Measurements from ENCODE around the gene DAP.
A peak's percentile ranks its signal among the peaks of the same experiment; 100 is the strongest.
"Not testable (repeated sequence)": the region's sequence is repeated elsewhere in the genome, so short reads cannot be mapped to it uniquely, and the experiment has no call there.

DAP gene

DNA sequence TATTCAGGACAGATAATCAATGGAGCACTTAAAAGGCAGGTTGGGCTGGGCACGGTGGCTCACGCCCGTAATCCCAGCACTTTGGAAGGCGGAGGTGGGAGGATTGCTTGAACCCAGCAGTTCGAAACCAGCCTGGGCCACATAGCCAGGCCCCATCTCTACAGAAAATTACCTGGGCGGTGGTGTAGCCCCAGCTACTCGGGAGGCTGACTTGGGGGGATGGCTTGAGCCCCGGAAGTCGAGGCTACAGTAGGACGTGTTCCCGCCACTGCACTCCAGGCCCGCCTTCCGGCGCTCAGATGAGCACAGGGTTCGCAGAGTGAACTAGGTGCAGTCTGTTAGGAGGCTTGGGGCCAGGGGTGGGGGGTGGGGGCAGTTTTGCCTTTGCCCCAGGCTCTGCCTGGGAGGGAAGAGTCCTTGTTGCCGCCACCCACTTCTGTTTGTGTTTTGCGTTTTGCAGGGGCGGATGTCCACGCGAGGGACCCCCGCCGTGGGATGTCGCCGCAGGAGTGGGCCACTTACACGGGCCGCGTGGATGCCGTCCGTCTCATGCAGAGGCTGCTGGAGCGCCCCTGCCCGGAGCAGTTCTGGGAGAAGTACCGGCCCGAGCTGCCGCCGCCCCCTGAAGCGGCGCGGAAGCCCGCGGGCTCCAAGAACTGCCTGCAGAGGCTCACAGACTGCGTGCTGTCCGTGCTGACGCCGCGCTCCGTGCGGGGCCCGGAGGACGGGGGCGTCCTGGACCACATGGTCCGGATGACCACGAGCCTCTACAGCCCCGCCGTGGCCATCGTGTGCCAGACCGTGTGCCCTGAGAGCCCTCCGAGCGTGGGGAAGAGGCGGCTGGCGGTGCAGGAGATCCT, 112.0 kb downstream of the DAP start:
- DNase-seq, result no peak

DNA sequence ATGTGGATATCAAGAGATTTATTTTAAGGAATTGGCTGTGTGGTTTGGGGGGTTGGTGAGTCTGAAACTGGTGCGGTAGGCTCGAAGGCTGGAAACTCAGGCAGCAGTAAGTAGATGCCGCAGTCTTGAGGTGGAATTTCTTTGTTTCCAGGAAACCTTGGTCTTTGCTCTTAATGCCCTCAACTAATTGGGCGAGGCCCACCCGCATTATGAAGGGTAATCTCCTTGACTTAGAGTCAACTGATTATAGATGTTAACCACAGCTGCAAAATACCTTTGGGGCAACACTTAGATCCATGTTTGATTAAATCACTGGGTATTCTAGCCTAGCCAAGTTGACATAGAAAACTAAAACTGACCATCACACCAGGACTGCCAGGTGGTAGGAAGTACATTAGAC, 113.4 kb downstream of the DAP start:
- DNase-seq, result no peak

DNA sequence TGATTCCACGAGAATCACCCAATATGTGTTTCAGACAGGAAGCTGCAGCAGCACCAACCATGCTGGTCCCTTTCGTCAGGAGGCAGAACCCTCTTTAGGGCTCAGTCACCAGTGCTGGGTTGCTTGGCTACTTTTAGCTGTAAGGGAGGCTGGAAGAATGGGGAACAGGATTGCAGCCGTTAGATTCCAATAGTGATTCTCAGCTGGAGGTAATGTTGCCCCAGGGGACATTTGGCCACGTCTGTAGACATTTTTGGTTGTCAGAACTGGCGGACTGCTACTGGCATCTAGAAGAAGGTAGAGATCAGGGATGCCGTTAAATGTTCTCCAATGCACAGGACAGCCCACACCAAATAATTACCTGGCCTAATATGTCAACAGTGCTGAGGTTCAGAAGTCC, 115.4 kb downstream of the DAP start:
- no peak for DNase-seq

DNA sequence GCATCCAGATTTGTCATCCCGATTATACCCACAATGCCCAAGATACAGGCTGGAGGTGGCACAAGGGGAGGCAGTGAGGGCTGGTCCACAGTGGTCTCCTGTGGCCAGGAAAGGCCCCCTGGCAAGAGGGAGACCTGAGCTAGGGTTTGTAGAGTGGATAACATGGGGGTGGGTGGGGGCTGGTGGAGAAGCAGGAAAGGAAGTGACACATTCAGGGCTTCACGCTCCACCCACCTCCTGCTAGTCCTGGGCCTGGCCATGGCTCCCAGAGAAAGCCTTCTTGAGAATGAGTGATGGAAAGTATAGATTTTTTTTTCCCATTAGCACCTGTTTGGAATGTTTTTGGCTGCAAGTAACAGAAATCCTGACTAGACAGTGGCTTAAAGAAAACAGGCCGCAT, 115.9 kb downstream of the DAP start:
- no peak for DNase-seq

DNA sequence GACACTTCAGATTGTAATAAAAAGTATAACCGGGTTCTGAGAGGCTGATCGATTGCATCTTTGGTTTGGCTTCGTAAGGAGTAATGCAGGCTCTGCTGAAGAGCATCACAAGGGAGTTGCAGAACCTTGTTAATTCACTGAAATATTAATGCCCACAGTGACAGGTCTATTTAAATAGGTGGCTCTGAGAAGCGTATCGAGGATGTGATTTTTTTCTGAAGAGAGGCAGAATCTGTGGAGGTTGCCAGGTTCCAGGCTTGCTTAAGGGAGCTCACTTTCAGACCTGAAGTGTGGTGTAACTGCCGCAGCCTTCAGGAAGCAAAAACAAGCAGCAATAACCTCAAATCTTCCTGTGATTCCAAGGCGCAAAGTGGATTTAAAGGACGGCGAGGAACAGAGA, 116.8 kb downstream of the DAP start:
- no peak for DNase-seq

DNA sequence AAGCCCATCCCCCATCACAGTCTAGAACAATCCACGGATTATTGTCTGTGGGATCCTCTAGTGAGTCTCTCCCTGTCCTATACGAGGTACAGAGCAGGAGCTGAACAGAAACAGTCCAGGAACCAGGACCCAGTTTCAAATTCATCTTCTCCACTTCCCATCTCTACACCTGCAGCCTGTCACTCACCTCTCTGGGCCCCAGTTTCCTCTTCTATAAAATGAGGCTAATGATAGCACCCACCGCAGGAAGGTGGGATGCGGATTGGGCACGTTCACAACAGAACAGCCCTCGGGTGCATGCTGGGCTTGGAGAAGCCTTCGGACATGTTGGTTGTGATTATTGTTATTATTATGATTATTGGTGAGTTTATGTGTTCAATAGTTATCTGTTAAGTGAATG, 118.7 kb downstream of the DAP start:
- DNase-seq, result no peak

DNA sequence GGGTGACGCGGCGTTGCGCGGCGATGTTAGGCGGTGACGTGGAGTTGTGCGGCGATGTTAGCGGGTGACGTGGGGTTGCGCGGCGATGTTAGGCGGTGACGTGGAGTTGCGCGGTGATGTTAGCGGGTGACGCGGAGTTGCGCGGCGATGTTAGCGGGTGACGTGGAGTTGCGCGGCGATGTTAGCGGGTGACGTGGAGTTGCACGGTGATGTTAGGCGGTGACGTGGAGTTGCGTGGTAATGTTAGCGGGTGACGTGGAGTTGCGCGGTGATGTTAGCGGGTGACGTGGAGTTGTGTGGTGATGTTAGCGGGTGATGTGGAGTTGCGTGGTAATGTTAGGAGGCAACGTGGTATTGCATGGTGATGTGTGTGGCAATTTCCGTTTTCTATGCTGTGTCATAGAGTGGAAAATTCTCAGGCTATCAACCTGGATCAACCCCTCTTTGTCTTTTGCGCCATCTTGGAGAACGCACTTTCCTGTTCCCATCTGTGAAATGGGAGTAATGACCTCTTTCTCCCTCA, 121.1 kb downstream of the DAP start:
- no peak for DNase-seq

DNA sequence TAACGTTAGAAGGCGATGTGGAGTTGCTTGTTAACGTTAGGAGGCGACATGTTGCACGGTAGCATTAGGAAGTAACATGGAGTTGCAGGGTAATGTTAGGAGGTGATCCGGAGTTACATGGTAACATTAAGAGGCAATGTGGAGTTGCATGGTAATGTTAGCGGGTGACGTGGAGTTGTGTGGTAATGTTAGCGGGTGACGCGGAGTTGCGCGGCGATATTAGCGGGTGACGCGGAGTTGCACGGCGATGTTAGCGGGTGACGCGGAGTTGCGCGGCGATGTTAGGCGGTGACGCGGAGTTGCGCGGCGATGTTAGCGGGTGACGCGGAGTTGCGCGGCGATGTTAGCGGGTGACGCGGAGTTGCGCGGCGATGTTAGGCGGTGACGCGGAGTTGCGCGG, 122.3 kb downstream of the DAP start:
- DNase-seq, result not testable (repeated sequence)

DNA sequence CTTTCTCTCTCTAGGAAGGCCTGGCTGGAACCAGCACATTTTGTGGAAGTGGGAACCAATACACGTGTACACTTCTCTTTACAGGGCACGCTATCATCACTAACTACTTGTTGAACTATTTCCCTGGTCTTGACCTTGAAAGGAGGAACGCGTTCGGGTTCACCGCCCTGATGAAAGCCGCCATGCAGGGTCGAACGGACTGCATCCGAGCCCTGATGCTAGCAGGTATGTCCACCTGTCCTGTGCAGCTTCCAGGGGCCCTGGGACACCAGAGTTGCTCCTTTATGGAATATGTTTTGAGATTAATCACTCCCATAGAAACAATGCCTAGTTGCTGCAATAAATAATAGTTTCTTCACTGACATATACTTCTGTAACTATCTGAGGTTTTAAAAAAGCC, 123.1 kb downstream of the DAP start:
- DNase-seq, result no peak

DNA sequence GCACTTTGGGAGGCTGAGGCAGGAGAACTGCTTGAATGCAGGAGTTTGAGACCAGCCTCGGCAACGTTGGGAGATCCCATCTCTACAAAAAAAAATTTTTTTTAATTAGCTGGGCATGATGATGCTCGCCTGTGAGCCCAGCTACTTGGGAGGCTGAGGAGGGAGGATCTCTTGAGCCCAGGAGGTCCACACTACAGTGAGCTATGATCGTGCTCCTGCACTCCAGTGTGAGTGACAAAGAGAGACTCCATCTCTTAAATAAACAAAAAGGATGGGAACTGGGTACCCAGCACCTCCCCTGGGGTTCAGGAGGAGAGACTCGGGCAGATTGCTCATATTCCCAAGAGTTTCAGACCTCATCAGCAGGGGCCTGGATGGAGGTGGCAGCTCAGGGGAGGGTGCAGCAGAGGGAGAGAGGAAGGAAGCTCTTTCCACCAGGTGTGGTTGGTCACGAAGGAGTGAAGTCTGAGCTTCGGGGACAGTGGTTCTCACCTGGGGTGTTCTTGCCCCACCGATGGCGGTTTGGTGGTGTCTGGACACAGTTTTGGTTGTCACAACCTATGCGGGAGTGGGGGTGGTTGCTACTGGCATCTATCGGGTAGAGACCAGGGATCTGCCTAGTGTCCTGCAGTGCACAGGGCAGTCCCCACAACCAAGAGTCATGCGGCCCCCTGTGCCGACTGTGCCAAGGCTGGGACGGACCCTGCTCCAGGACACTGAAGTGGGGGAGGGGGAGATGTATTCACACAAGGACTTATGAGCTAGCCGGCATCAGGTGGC, 124.5 kb downstream of the DAP start:
- DNase-seq, result no peak

DNA sequence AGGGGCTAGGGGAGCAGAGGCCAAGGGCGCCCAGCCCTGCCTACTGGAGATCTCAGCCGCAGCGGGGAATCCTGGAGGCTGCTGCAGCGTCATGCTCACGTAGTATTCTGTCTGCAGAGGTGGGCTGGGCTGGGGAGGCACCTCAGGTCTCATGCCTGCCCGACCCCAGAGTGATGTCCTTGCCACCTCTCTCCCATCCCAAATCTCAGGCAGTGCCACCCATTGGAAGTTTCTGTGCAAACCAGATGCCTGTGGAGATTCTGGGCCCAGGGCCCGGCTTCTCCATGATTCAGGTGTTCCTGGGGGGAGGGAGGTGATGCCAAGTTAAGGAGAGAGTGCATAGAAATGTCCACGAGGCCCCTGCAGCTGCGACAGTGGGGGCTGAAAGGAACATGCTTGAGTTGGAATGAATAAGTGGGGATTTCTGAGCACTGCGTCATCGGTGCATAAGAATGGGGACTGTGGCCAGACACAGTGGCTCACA, 125.1 kb downstream of the DAP start:
- DNase-seq, result no peak

DNA sequence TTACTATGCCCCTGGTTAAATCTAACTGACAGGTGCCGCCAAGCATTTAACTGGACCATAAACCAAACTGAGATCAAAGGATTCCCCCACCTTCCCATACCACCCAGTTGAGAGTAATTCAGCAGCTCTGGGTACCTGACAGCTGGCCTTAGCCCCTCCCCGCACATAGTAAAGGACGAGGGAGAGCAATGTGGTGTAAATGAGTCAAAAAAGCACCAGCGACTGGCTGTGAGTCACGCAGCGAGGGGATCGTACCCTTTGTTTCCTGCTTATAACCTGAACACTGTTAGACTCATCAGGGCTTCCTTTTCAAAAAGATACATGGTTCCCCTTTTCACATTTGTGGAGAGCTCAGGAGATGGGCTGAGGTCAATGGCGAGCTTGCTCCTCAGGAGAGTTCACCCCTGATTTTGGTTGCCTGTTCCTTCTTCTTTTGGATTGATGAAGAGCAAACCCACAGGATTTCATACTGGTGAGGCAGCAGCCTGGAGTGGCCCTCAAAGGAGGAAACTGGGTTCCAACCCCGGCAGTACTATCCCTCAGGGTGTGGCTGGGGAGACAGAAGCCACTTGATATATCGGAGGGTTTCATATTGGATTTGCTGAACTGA, 125.7 kb downstream of the DAP start:
- DNase-seq, result peak; percentile 63 to 64

DNA sequence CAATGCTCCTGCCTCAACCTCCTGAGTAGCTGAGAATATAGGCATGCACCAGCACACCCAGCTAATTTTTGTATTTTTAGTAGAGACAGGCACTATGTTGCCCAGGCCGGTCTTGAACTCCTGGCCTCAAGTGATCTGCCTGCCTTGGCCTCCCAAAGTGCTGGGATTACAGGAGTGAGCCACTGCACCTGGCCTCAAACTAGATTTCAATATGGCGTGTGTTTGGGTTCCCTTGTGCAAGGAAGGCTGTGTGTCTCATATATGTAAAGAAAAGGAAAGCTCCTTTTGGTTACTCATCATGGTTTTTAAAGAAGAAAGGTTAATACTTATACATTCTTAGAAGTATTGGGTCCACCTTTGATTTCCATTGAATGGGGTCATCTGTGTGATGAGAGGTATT, 126.5 kb downstream of the DAP start:
- no peak for DNase-seq

DNA sequence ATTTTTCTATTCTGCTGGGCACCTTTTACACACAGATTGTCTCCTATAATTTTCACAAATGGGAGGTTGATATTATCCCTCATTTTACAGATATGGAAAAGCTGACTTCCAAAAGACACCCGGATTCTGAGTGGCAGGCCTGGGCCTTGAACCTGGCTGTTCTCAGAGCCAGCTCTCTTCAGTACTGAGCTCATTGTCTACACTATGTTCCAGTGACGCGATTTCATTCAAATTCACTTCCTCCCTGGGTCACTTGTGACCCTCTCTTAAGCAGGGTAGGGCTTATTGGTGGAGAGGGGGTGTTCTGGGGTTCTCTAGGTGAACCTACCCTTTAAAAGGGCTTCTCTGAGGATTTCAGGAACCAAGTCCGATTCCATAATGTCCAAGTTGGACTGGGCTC, 127.0 kb downstream of the DAP start:
- DNase-seq, result no peak

DNA sequence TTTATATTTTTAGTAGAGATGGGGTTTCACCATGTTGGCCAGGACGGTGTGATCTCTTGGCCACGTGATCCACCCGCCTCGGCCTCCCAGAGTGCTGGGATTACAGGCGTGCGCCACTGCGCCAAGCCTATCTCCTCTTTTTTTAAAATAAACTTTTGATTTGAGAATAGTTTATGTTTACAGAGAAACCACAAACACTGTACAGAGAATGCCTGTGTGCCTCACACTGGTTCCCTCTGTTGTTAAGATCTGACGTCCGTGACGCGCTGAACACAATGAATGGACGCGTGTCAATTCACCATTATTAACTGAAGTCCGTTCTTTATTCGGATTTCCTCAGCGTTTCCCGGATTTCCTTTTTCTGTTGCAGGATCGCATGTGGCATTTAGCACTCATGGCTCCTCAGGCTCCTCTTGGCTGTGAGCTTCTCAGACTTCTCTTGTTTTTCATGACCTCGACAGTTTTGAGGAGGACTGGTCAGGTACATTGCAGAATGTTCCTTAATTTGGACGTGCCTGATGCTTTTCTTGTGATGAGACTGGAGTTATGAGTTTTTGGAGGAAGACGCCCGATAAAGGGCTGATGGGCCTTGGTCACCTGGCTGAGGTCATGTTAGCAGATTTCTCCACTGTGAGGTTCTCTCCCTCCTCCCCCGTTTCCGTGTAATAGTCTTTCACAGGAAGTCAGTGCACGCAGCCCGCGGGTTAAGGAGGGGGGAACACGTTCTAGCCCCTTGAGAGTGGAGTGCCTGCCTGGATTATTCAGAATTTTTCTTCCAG, 127.6 kb downstream of the DAP start:
- DNase-seq, result peak; percentile 41 to 43

DNA sequence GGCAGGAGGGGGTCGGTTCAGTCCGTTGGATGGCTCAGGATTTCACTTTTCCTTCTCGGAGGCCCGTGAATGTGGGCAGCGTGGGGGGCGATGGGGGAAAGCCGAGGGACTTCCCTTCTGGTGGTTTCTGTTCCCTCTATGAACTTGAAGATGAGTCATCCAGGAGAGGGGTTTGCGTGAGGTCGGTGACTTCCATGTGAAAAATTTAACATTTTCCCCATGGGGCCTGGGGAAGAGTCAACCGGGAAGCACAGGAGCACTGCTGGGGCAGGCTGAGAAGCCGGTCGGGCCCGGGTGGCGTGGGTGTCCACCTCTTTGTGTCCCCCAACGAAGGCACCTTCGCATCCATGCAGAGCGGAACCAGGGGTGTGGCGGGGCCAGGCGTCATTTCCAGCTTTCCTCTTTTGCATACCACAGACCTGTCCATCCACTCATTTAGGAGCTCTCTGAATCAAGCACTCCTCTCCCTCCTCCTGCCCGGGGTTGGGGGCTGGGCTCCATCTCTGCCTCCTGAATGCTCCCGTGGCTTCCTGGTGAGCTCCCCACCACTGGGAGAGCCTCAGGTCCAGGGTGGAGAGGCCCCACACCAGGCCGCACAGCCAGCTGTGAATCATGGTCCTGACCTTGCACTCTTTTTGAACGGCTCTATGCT, 128.8 kb downstream of the DAP start:
- DNase-seq, result no peak

DNA sequence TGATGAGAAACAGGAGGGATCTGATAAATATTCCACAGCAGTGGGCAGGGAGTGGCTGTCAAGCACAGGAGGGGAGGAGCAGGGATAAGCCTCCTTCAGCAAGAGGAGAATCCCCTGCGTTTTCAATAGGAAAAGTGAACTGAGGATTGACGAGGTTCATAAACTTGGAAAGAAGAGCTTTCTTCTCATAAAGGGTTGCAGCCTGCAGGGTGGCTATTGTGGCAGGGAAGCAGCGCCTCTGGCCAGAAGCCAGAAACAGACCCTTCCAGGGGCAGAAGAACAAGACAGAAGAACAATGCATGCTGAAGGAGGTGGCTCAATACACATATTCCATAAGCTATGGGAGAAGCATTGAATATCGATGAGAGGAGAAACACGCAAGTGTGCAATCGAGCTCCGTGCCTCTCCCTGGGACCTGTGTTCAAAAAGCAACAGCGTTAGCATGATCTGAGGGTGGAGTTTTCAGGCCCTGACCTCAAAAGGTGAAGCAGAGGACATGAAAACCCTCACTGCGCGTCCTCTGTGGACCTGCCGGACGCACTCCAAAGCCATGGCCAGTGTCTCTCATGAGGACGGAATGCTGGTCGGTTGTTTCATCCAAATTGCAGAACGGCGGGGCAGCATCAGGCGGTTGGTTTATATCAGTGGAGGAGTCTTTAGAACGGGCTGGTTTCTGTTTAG, 129.6 kb downstream of the DAP start:
- DNase-seq, result no peak

DNA sequence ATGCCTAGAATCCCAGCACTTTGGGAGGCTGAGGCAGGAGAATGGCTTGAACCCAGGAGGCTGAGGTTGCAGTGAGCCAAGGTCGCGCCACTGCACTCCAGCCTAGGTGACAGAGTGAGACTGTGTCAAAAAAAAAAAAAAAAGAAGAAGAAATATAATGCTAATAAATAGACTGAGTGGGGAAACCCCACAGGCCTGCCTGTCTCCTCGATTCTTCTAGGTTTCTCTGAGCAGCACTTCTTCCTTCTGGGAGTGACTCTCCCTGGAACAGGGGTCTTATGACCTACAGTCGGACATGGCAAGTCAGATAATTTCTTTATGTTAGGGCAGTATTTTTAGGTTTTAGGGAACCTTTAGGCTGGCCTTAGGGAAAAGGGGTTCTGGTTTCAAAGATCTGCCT, 130.3 kb downstream of the DAP start:
- not testable (repeated sequence) for DNase-seq

DNA sequence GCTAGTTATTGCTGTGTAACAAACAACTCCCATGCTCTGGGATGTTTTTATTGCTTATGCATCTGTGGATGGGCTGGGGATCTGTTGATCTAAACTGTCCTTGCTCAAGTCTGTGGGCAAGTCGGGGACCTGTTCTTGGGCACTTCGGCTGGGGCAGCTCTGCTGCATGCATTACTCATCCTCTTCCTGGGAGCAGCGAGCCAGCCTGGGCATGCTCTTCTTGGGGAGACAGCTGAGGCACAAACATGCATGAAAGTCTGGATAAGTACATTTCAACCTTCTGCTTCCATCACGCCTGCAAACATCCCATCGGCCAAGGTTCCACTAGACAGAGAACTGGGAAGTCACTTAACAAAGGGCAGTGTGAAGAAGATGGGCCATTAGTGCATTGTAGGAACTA, 130.9 kb downstream of the DAP start:
- DNase-seq, result no peak

DNA sequence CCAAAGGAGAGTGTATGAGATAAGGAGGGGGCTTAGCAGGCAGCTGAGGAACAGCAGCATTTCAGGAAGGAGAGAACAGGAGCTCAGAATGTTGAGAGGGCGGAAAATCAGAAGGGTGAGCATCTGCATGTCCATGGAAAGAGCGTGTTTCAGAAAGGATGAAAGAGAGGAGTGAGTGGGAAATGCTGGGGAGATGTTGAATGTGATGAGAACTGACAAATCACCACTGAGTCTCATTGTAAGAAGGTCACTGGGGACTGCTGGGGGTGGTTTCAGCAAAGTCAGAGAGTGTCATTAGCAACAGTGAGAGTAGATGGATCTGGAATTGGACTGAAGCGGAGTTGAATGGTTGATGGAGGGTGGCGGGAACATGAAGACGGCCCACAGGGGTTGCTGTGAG, 131.4 kb downstream of the DAP start:
- no peak for DNase-seq
